GM12878 (cell line): ENCODE results near the gene CSTA. TPM values are rescaled to one million over a fixed set of nuclear protein-coding genes. Genes with fewer than 3 reads are reported as not detected.

Experiments
- ATAC-seq: fragments of 200-7000 bp; cut with Tn5 transposase; 3 replicates; pipeline ENCODE4 v1.9.1; 2020; ENCODE audit warnings: mild to moderate bottlenecking, moderate library complexity
- BruUV-seq: library from RNA; stranded (reverse); fragments of 400-500 nt; replicated peaks from 2 replicates; lab custom pipeline; 2021; lab: Mats Ljungman, UMichigan
- CTCF ChIA-PET: fragments of 300-600 bp; sonication (Branson Sonifier 250); formaldehyde crosslinking; extraction: SDS; loops from one replicate; lab custom pipeline; 2021; ENCODE audit warnings: inconsistent platforms; lab: Yijun Ruan, JAX
- POLR2A ChIA-PET: fragments of 350-600 bp; formaldehyde crosslinking; extraction: SDS; loops from one replicate; lab custom pipeline; 2021; ENCODE audit warnings: inconsistent platforms; lab: Charles Lee
- RAD21 ChIA-PET: fragments of 300-600 bp; sonication (Branson Sonifier 250); formaldehyde crosslinking; loops from one replicate; lab custom pipeline; 2023; ENCODE audit warnings: antibody characterized with exemption; ENCODE audit not compliant: unreplicated experiment; lab: Charles Lee
- SMC1A ChIA-PET: fragments of 300-600 bp; sonication (Branson Sonifier 250); formaldehyde crosslinking; loops from one replicate; lab custom pipeline; 2023; ENCODE audit not compliant: unreplicated experiment, uncharacterized antibody; lab: Charles Lee
- DNase-seq: peaks from one replicate; pipeline ENCODE4 v3.0.0-alpha.2; 2011; ENCODE audit warnings: low read depth, low spot score
- FAIRE-seq: peaks from 3 replicates; lab custom pipeline; 2011; peaks lifted over from hg19 to GRCh38; lab: Jason Lieb, UNC
- H2AFZ ChIP-seq: 2 replicates; pipeline ENCODE4 v1.6.0; 2011; ENCODE audit warnings: low read depth, low read length, control low read depth; ENCODE audit not compliant: control insufficient read depth
- H3K27ac ChIP-seq: 2 replicates; pipeline ENCODE4 v1.5.1; 2011; ENCODE audit warnings: control low read depth; ENCODE audit not compliant: control insufficient read depth, insufficient read depth
- H3K27me3 ChIP-seq, 2 experiments: replicated peaks in 1 of 2; 2 replicates each; pipeline versions ENCODE4 v1.6.0 to v1.6.1; 2011; ENCODE audit warnings: low read length in 1 of 2; ENCODE audit not compliant: control insufficient read depth in 2 of 2, insufficient read depth in 2 of 2
- H3K36me3 ChIP-seq, 2 experiments: 2 replicates each; pipeline ENCODE4 v1.5.1; 2011; ENCODE audit warnings: low read length in 1 of 2; ENCODE audit not compliant: control insufficient read depth in 2 of 2, insufficient read depth in 2 of 2
- H3K4me1 ChIP-seq: 2 replicates; pipeline ENCODE4 v1.6.1; 2011; ENCODE audit warnings: mild to moderate bottlenecking, low read length, moderate library complexity, mixed read lengths; ENCODE audit not compliant: control insufficient read depth, insufficient read depth
- H3K4me2 ChIP-seq: 2 replicates; pipeline ENCODE4 v1.6.0; 2011; ENCODE audit warnings: control low read depth; ENCODE audit not compliant: control insufficient read depth, insufficient read depth
- H3K4me3 ChIP-seq: fragments of 200-600 bp; sonication (generic); 2 replicates; pipeline ENCODE4 v1.5.1; 2016
- H3K79me2 ChIP-seq: 2 replicates; pipeline ENCODE4 v1.6.0; 2011; ENCODE audit warnings: low read length; ENCODE audit not compliant: control insufficient read depth, insufficient read depth
- H3K9ac ChIP-seq: 2 replicates; pipeline ENCODE4 v1.8.0; 2011; ENCODE audit warnings: low read length, control low read depth, mixed read lengths; ENCODE audit not compliant: control insufficient read depth, insufficient read depth
- H3K9me3 ChIP-seq: replicated peaks from 3 replicates; pipeline ENCODE4 v1.5.1; 2011; ENCODE audit warnings: mild to moderate bottlenecking, low read length; ENCODE audit not compliant: control insufficient read depth, insufficient read depth
- H4K20me1 ChIP-seq: 2 replicates; pipeline ENCODE4 v1.6.0; 2011; ENCODE audit not compliant: control insufficient read depth, insufficient read depth
- ATF3 ChIP-seq: IDR thresholded peaks from 2 replicates; pipeline ENCODE4 v1.6.1; 2011; ENCODE audit warnings: low read depth, mild to moderate bottlenecking, low read length, moderate library complexity, borderline replicate concordance; ENCODE audit errors: extremely low read depth
- CUX1 ChIP-seq: IDR thresholded peaks from 2 replicates; pipeline ENCODE4 v1.6.1; 2012; ENCODE audit warnings: improper control_type of control experiment, low read depth, low read length; ENCODE audit not compliant: insufficient replicate concordance
- FOS ChIP-seq: IDR thresholded peaks from 3 replicates; pipeline ENCODE4 v1.6.1; 2011; ENCODE audit warnings: borderline replicate concordance; ENCODE audit not compliant: insufficient read length; ENCODE audit errors: extremely low read depth
- KDM1A ChIP-seq: fragments of 200-600 bp; sonication (generic); IDR thresholded peaks from 2 replicates; pipeline ENCODE4 v1.6.1; 2016; ENCODE audit warnings: borderline replicate concordance
- MXI1 ChIP-seq: fragments of 150-350 bp; IDR thresholded peaks from 2 replicates; pipeline ENCODE4 v1.6.1; 2011; ENCODE audit warnings: low read depth, mild to moderate bottlenecking, inconsistent platforms, low read length, improper control_type of control experiment
- MYB ChIP-seq: fragments of 150-350 bp; IDR thresholded peaks from 2 replicates; pipeline ENCODE4 v1.6.1; 2014; ENCODE audit warnings: mild to moderate bottlenecking, low read depth, low read length, borderline replicate concordance
- RELA ChIP-seq: fragments of 450-650 bp; IDR thresholded peaks from 2 replicates; pipeline ENCODE4 v1.8.0; 2014; ENCODE audit warnings: borderline replicate concordance; ENCODE audit not compliant: partially characterized antibody
- RUNX3 ChIP-seq: IDR thresholded peaks from 2 replicates; pipeline ENCODE4 v1.6.1; 2012; ENCODE audit warnings: low read length, inconsistent platforms
- SIX5 ChIP-seq: IDR thresholded peaks from 2 replicates; pipeline ENCODE4 v1.6.1; 2011; ENCODE audit warnings: mild to moderate bottlenecking, low read depth, low read length, moderate library complexity; ENCODE audit not compliant: severe bottlenecking
- SRF ChIP-seq, 2 experiments: IDR thresholded peaks; 2 replicates each; pipeline ENCODE4 v1.6.1; 2011; ENCODE audit warnings: low read depth in 2 of 2, low read length in 2 of 2, mild to moderate bottlenecking in 1 of 2, moderate library complexity in 1 of 2
- TCF12 ChIP-seq: IDR thresholded peaks from 2 replicates; pipeline ENCODE4 v1.6.1; 2011; ENCODE audit warnings: low read depth, mild to moderate bottlenecking, low read length
- ZNF207 ChIP-seq: fragments of 450-650 bp; IDR thresholded peaks from 2 replicates; pipeline ENCODE4 v1.6.1; 2014; ENCODE audit warnings: antibody characterized with exemption, mild to moderate bottlenecking, borderline replicate concordance
- WGBS: methylation state at CpG from one replicate; pipeline ENCODE4 v1.1.6; 2016; ENCODE audit warnings: low lambda C conversion rate; ENCODE audit not compliant: insufficient replicate concordance, insufficient coverage; ENCODE audit errors: missing lambda C conversion rate; 5-methylcytosine and 5-hydroxymethylcytosine counted together
- in situ Hi-C: fragments of 300-500 bp; cut with MboI; formaldehyde crosslinking; loops from 9 replicates; pipeline ENCODE4 v1.14.3; 2018; ENCODE audit warnings: mixed read lengths
- intact Hi-C: fragments of 100-400 bp; cut with micrococcal nuclease; formaldehyde crosslinking; loops from one replicate; pipeline ENCODE4 v1.14.2; 2022; ENCODE audit not compliant: unreplicated experiment
- polyA plus RNA-seq, 11 experiments: library from polyadenylated mRNA; depleted of rRNA in 4 of 11; unstranded in 6 of 11; stranded (reverse) in 5 of 11; fragments of >200 nt; fragmentation: Nextera tagmentation in 4 of 11; fragmentation: Illumina TruSeq in 1 of 11; extraction: Ambion mirVana in 4 of 11; extraction: Trizol in 1 of 11; gene quantifications; 1 replicate in 1 of 11; 2 replicates in 10 of 11; pipeline versions ENCODE4 v1.2.1 to v1.2.3, GENCODE V29; 2011 to 2016; ENCODE audit warnings: inconsistent platforms in 2 of 11, missing spikeins in 2 of 11, low read depth in 1 of 11
- total RNA-seq, 4 experiments: library from RNA; depleted of rRNA in 3 of 4; stranded (reverse); fragments of >200 nt in 3 of 4; fragmentation: Illumina TruSeq in 1 of 4; extraction: Trizol in 1 of 4; gene quantifications; 2 replicates each; pipeline versions ENCODE4 v1.2.1 to v1.2.3, GENCODE V29; 2013 to 2021
- TF ChIP-seq, protein P1 (sequence below): fragments of 150-350 bp; IDR thresholded peaks from 2 replicates; pipeline ENCODE4 v1.6.1; 2014; ENCODE audit warnings: mild to moderate bottlenecking, low read depth, low read length
- TF ChIP-seq, protein P2 (sequence below): IDR thresholded peaks from 2 replicates; pipeline ENCODE4 v1.6.1; 2012; ENCODE audit warnings: low read length, inconsistent platforms

Gene CSTA
- total and polyA plus RNA-seq, 10 of the 15 experiments (the other 5 are each of a cell fraction or from before 2014, with no cell fraction given), result 1.8 to 6.7 (median 3.4) TPM

DNA sequence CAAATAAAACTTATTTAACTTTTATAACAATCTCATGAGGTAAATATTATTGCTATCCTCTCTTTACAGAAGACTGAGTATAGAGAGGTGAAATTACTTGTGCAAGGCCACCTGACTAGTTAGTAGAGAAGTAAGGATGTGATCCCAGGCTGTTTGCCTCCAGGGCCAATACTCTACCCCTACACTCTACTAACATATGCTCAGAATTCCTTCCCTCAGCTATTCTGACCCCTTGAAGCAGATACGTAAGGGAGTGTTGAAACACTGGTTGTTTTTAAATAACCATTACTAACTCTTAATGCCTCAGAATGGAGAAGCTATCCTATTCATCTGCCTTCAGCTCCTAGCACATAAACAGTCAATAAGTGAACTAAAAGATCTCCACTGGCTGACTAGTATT is 24.1 kb downstream of the CSTA start:
- no peaks in the 10 kb centered on the region for H4K20me1 ChIP-seq
- H3K9ac ChIP-seq, result no peak overlapping the region
- RAD21 ChIA-PET, result interaction anchor here (0.7 to 2.6 kb wide), 6 partner anchors 9 to 248 kb away, joined by 3 to 28 read pairs (median 4); no protein-coding TSS in a partner anchor
- 100% methylated on average over 1 of the region's 1 CpG for whole genome bisulfite sequencing
- no peaks in the 10 kb centered on the region for H3K4me1 ChIP-seq
- H3K27me3 ChIP-seq, result no peaks in the 10 kb centered on the region
- SMC1A ChIA-PET, result interaction anchor here (0.7 to 6.5 kb wide), 10 partner anchors 10 to 85 kb away, joined by 3 to 50 read pairs (median 4); no protein-coding TSS in a partner anchor
- in situ Hi-C loops, result no loop called here
- no peaks in the 10 kb centered on the region for H3K9me3 ChIP-seq
- H3K36me3 ChIP-seq, result no peaks in the 10 kb centered on the region
- intact Hi-C loops, result no loop called here
- H3K79me2 ChIP-seq, result no peaks in the 10 kb centered on the region
- POLR2A ChIA-PET, result interaction anchor here (0.6 to 0.7 kb wide), 3 partner anchors 140 to 653 kb away, joined by 3 to 5 read pairs (median 4); no protein-coding TSS in a partner anchor
- FAIRE-seq (no peak), DNase-seq (no peak), ATAC-seq (no peak)
- CTCF ChIA-PET, result interaction anchor here (0.6 to 3.4 kb wide), 5 partner anchors 10 to 42 kb away, joined by 3 to 38 read pairs (median 7); no protein-coding TSS in a partner anchor
- no peak overlapping the region for H3K4me2 ChIP-seq
- no TSS peak for BruUV-seq
- H3K27ac ChIP-seq, result no peak overlapping the region
- TF ChIP-seq TCF12 (no peak), RELA (no peak), SRF (IDR thresholded peaks at IDR 0.05; ENCODE audit: low read depth in 2 of 2, low read length in 2 of 2) (no peak), KDM1A (no peak), MYB (no peak), RUNX3 (no peak), FOS (no peak), MXI1 (no peak), CUX1 (no peak), ATF3 (no peak), SIX5 (no peak), ZNF207 (no peak)
- TF ChIP-seq, protein P1, sequence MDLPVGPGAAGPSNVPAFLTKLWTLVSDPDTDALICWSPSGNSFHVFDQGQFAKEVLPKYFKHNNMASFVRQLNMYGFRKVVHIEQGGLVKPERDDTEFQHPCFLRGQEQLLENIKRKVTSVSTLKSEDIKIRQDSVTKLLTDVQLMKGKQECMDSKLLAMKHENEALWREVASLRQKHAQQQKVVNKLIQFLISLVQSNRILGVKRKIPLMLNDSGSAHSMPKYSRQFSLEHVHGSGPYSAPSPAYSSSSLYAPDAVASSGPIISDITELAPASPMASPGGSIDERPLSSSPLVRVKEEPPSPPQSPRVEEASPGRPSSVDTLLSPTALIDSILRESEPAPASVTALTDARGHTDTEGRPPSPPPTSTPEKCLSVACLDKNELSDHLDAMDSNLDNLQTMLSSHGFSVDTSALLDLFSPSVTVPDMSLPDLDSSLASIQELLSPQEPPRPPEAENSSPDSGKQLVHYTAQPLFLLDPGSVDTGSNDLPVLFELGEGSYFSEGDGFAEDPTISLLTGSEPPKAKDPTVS, result no peak
- TF ChIP-seq, protein P2, sequence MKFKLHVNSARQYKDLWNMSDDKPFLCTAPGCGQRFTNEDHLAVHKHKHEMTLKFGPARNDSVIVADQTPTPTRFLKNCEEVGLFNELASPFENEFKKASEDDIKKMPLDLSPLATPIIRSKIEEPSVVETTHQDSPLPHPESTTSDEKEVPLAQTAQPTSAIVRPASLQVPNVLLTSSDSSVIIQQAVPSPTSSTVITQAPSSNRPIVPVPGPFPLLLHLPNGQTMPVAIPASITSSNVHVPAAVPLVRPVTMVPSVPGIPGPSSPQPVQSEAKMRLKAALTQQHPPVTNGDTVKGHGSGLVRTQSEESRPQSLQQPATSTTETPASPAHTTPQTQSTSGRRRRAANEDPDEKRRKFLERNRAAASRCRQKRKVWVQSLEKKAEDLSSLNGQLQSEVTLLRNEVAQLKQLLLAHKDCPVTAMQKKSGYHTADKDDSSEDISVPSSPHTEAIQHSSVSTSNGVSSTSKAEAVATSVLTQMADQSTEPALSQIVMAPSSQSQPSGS, result no peak
- no peak overlapping the region for H2AFZ ChIP-seq
- H3K4me3 ChIP-seq, result no peak overlapping the region
